ENCODE data around the gene LRMDA. TPM values are rescaled to one million over a fixed set of nuclear protein-coding genes. Genes with fewer than 3 reads are reported as not detected.

LRMDA gene
- polyA plus RNA-seq, 1 donor (not counting 4 experiments of a cell fraction or from before 2014, with no cell fraction given) = not detected

DNA sequence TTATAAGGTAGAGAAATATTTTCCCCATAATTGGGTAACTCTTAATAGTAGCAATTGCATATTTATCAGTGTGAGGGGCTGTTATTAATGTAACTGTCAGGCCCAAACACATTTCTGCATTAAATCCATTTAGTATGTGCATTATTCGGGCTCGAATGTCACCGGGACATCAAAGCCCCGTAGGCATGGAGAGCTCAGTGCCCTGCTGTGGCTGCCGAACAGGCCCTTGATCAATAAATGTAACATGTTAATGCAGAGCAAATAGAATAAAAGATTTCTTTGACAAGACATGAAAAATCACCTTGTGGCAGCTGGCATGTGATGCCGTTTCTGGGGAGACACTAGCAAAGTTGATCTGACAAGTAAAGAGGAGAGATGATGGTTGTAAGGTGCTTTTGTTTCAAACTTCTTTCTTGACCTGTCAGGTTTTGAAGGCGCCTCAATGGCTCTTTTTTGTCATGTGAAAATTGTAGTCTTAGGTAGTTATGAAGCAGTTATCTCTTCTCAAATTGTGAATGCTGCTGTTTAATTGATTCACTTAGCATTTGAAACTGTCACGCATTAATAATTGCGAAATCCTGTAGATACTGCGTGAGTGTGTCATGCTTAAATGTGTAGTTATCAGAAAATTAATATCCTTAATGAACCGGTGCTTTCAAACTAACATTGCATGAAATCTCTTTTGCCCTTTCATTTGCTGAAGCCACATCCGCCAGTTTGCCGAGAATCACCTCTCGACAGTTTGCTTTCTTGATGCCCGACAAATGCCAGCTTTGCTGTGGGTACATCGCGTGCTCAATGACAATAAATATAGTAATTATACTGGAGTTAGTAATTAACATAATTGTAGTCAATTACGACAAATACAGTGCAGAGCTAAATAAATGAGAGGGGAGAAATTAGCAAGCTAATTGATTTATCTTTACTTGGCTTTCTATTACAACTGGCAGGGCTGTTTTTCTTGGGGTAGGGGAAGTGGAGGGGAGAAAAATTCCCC, 19.5 kb downstream of the LRMDA start:
- no peak for FAIRE-seq
- dilution Hi-C loops (cut with MboI; ENCODE audit: extremely low pct_ligation_motif_present, low sequenced_read_pairs) = no loop called here
- TF ChIP-seq, protein P1, sequence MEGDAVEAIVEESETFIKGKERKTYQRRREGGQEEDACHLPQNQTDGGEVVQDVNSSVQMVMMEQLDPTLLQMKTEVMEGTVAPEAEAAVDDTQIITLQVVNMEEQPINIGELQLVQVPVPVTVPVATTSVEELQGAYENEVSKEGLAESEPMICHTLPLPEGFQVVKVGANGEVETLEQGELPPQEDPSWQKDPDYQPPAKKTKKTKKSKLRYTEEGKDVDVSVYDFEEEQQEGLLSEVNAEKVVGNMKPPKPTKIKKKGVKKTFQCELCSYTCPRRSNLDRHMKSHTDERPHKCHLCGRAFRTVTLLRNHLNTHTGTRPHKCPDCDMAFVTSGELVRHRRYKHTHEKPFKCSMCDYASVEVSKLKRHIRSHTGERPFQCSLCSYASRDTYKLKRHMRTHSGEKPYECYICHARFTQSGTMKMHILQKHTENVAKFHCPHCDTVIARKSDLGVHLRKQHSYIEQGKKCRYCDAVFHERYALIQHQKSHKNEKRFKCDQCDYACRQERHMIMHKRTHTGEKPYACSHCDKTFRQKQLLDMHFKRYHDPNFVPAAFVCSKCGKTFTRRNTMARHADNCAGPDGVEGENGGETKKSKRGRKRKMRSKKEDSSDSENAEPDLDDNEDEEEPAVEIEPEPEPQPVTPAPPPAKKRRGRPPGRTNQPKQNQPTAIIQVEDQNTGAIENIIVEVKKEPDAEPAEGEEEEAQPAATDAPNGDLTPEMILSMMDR (optimal IDR thresholded peaks at IDR 0.05 in 1 of 3, IDR thresholded peaks at IDR 0.05 in 1 of 3, conservative IDR thresholded peaks at IDR 0.05 in 1 of 3; ENCODE audit: extremely low read depth in 1 of 3, insufficient read depth in 2 of 3, low read length in 3 of 3) = no peak
- TF ChIP-seq EZH2 (IDR thresholded peaks at IDR 0.05; ENCODE audit: low read length) = no peak

DNA sequence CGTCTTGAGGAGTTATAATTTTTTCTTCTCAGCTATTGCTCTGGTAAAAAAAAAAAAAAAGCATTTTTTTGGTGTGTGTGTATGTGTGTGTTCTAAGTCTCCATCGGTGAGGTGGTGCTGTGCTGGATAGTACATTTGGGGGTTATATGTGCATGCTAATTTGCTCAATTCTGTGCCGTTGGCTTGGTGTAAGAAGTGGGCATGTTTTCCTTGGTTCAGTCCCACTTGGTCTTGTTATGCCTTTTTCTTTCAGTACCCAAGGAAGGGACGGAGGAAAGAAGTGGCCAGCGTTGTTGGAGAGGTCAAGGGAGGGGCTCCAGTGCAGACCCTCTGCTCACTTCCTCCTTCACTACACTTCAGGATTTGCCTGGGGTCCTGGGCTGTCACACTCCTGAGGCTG, 20.4 kb downstream of the LRMDA start:
- Histone ChIP-seq H3K4me1 (ENCODE audit: control insufficient read depth, extremely low read depth, insufficient read depth, low read length) (no peaks in the 10 kb centered on the region), H3K4me2 (ENCODE audit: control insufficient read depth, extremely low read depth, insufficient read depth, low read depth, low read length) (no peak overlapping the region), H3K27ac (ENCODE audit: control insufficient read depth, insufficient read depth, low read length) (no peak overlapping the region), H3K9me1 (ENCODE audit: control insufficient read depth, extremely low read depth, insufficient read depth, low read length) (no peaks in the 10 kb centered on the region), H3K27me3 (ENCODE audit: control insufficient read depth, extremely low read depth, insufficient read depth, low read length) (no peaks in the 10 kb centered on the region), H4K20me1 (ENCODE audit: control insufficient read depth, extremely low read depth, insufficient read depth, low read length) (no peaks in the 10 kb centered on the region), H3K9me3 (ENCODE audit: control insufficient read depth, low read depth, low read length) (no peaks in the 10 kb centered on the region), H2AFZ (ENCODE audit: control insufficient read depth, low read length) (no peak overlapping the region), H3K79me2 (ENCODE audit: control insufficient read depth, insufficient read depth, low read length) (no peaks in the 10 kb centered on the region), H3K4me3 (ENCODE audit: control insufficient read depth in 2 of 3, extremely low read depth in 1 of 3, insufficient read depth in 2 of 3, low read depth in 1 of 3, low read length in 3 of 3) (no peak overlapping the region), H3K36me3 (ENCODE audit: control insufficient read depth in 2 of 2, extremely low read depth in 1 of 2, insufficient read depth in 2 of 2, low read length in 2 of 2) (no peaks in the 10 kb centered on the region), H3K9ac (ENCODE audit: control insufficient read depth, extremely low read depth, insufficient read depth, low read length) (no peak overlapping the region)
- DNase-seq (ENCODE audit: low read depth, low spot score) (no peak), FAIRE-seq (no peak)
- dilution Hi-C loops (cut with MboI; ENCODE audit: extremely low pct_ligation_motif_present, low sequenced_read_pairs) = no loop called here
- TF ChIP-seq EZH2 (IDR thresholded peaks at IDR 0.05; ENCODE audit: low read length) = no peak
- TF ChIP-seq, protein P1 (optimal IDR thresholded peaks at IDR 0.05 in 1 of 3, IDR thresholded peaks at IDR 0.05 in 1 of 3, conservative IDR thresholded peaks at IDR 0.05 in 1 of 3; ENCODE audit: extremely low read depth in 1 of 3, insufficient read depth in 2 of 3, low read length in 3 of 3) = no peak

More for the DNA sequence above, 19.5 kb downstream of the LRMDA start:
- Histone ChIP-seq H4K20me1 (ENCODE audit: control insufficient read depth, extremely low read depth, insufficient read depth, low read length) (no peaks in the 10 kb centered on the region), H3K4me2 (ENCODE audit: control insufficient read depth, extremely low read depth, insufficient read depth, low read depth, low read length) (no peak overlapping the region), H3K9me3 (ENCODE audit: control insufficient read depth, low read depth, low read length) (no peaks in the 10 kb centered on the region), H2AFZ (ENCODE audit: control insufficient read depth, low read length) (no peak overlapping the region), H3K9ac (ENCODE audit: control insufficient read depth, extremely low read depth, insufficient read depth, low read length) (no peak overlapping the region), H3K4me1 (ENCODE audit: control insufficient read depth, extremely low read depth, insufficient read depth, low read length) (no peaks in the 10 kb centered on the region), H3K4me3 (ENCODE audit: control insufficient read depth in 2 of 3, extremely low read depth in 1 of 3, insufficient read depth in 2 of 3, low read depth in 1 of 3, low read length in 3 of 3) (no peak overlapping the region), H3K27ac (ENCODE audit: control insufficient read depth, insufficient read depth, low read length) (no peak overlapping the region), H3K9me1 (ENCODE audit: control insufficient read depth, extremely low read depth, insufficient read depth, low read length) (no peaks in the 10 kb centered on the region), H3K27me3 (ENCODE audit: control insufficient read depth, extremely low read depth, insufficient read depth, low read length) (no peaks in the 10 kb centered on the region), H3K79me2 (ENCODE audit: control insufficient read depth, insufficient read depth, low read length) (no peaks in the 10 kb centered on the region), H3K36me3 (ENCODE audit: control insufficient read depth in 2 of 2, extremely low read depth in 1 of 2, insufficient read depth in 2 of 2, low read length in 2 of 2) (no peaks in the 10 kb centered on the region)
- no peak for DNase-seq (ENCODE audit: low read depth, low spot score)

All from keratinocyte (primary cell).